Liver (tissue), 9 donors: Measurements from ENCODE around the gene CNTLN. TPM values are rescaled to one million over a fixed set of nuclear protein-coding genes. Genes with fewer than 3 reads are reported as not detected.
"Not testable (repeated sequence)": the region's sequence is repeated elsewhere in the genome, so short reads cannot be mapped to it uniquely, and the experiment has no call there.

ENCODE experiments used
- DNase-seq: peaks from one replicate; pipeline ENCODE4 v3.0.0-alpha.2; 2017; ENCODE audit warnings: low spot score
- H3K27ac ChIP-seq, 2 donors: one replicate each; pipeline ENCODE4 v1.7.0; 2013; ENCODE audit warnings: inconsistent platforms in 2 of 2, low read length in 2 of 2, control low read depth in 1 of 2, low read depth in 1 of 2, mild to moderate bottlenecking in 1 of 2
- H3K27me3 ChIP-seq, 4 donors: one replicate each; pipeline versions ENCODE4 v1.6.1 to v1.7.0; 2013; ENCODE audit warnings: low read length in 3 of 4, inconsistent platforms in 1 of 4, mild to moderate bottlenecking in 1 of 4, moderate library complexity in 1 of 4; ENCODE audit not compliant: control insufficient read depth in 4 of 4, insufficient read depth in 4 of 4
- H3K36me3 ChIP-seq, 4 donors: one replicate each; pipeline versions ENCODE4 v1.6.1 to v1.7.0; 2013; ENCODE audit warnings: low read length in 3 of 4, mild to moderate bottlenecking in 3 of 4, low read depth in 1 of 4, moderate library complexity in 1 of 4; ENCODE audit not compliant: control insufficient read depth in 4 of 4, insufficient read depth in 3 of 4
- H3K4me1 ChIP-seq, 4 donors: one replicate each; pipeline versions ENCODE4 v1.6.1 to v1.7.0; 2013; ENCODE audit warnings: low read length in 3 of 4, mild to moderate bottlenecking in 3 of 4, moderate library complexity in 1 of 4; ENCODE audit not compliant: control insufficient read depth in 4 of 4, insufficient read depth in 4 of 4
- H3K4me3 ChIP-seq, 3 donors: one replicate each; pipeline versions ENCODE4 v1.6.1 to v1.7.0; 2013; ENCODE audit warnings: low read length in 3 of 3, control low read depth in 1 of 3, low read depth in 1 of 3, mild to moderate bottlenecking in 1 of 3
- H3K9ac ChIP-seq, 2 donors: one replicate each; pipeline ENCODE4 v1.7.0; 2013; ENCODE audit warnings: low read length in 2 of 2, mild to moderate bottlenecking in 2 of 2, moderate library complexity in 2 of 2, control low read depth in 1 of 2, low read depth in 1 of 2
- H3K9me3 ChIP-seq, 4 donors: one replicate each; pipeline versions ENCODE4 v1.6.1 to v1.7.0; 2013; ENCODE audit warnings: low read length in 3 of 4; ENCODE audit not compliant: control insufficient read depth in 4 of 4
- EGR1 ChIP-seq, 2 donors: IDR thresholded peaks; 2 replicates each; pipeline ENCODE4 v1.6.1; 2016 to 2018; ENCODE audit warnings: antibody characterized with exemption in 2 of 2, low read depth in 2 of 2
- FOXA1 ChIP-seq: IDR thresholded peaks from 2 replicates; pipeline ENCODE4 v1.6.1; 2016; ENCODE audit warnings: antibody characterized with exemption
- FOXA2 ChIP-seq: IDR thresholded peaks from 2 replicates; pipeline ENCODE4 v1.6.1; 2016; ENCODE audit warnings: antibody characterized with exemption
- GABPA ChIP-seq, 2 donors: IDR thresholded peaks in 1 of 2; conservative IDR thresholded peaks in 1 of 2; 2 replicates each; pipeline ENCODE4 v1.6.1; 2016; ENCODE audit warnings: antibody characterized with exemption in 2 of 2, mild to moderate bottlenecking in 1 of 2, moderate library complexity in 1 of 2
- HNF4A ChIP-seq, 2 donors: conservative IDR thresholded peaks; 2 replicates each; pipeline ENCODE4 v1.6.1; 2016; ENCODE audit warnings: antibody characterized with exemption in 2 of 2, mild to moderate bottlenecking in 2 of 2
- HNF4G ChIP-seq: IDR thresholded peaks from 2 replicates; pipeline ENCODE4 v1.6.1; 2016; ENCODE audit warnings: antibody characterized with exemption
- JUND ChIP-seq, 2 donors: IDR thresholded peaks; 2 replicates each; pipeline ENCODE4 v1.6.1; 2016; ENCODE audit warnings: antibody characterized with exemption in 2 of 2
- NR2F2 ChIP-seq: IDR thresholded peaks from 2 replicates; pipeline ENCODE4 v1.6.1; 2016; ENCODE audit warnings: antibody characterized with exemption
- RAD21 ChIP-seq, 2 donors: IDR thresholded peaks; 2 replicates each; pipeline ENCODE4 v1.6.1; 2016; ENCODE audit warnings: antibody characterized with exemption in 2 of 2, mild to moderate bottlenecking in 2 of 2
- REST ChIP-seq: IDR thresholded peaks from 2 replicates; pipeline ENCODE4 v1.6.1; 2016; ENCODE audit warnings: antibody characterized with exemption, mild to moderate bottlenecking
- RXRA ChIP-seq, 2 donors: IDR thresholded peaks; 2 replicates each; pipeline ENCODE4 v1.6.1; 2017 to 2018; ENCODE audit warnings: antibody characterized with exemption in 2 of 2, mild to moderate bottlenecking in 1 of 2
- SP1 ChIP-seq: IDR thresholded peaks from 2 replicates; pipeline ENCODE4 v1.6.1; 2018; ENCODE audit warnings: antibody characterized with exemption, mild to moderate bottlenecking
- TAF1 ChIP-seq: conservative IDR thresholded peaks from 2 replicates; pipeline ENCODE4 v1.6.1; 2016; ENCODE audit warnings: antibody characterized with exemption, mild to moderate bottlenecking
- YY1 ChIP-seq: IDR thresholded peaks from 2 replicates; pipeline ENCODE4 v1.6.1; 2016; ENCODE audit warnings: antibody characterized with exemption, mild to moderate bottlenecking
- ZBTB33 ChIP-seq: IDR thresholded peaks from 2 replicates; pipeline ENCODE4 v1.6.1; 2016; ENCODE audit warnings: antibody characterized with exemption
- WGBS: extraction: QIAGEN DNeasy Blood & Tissue Kit; methylation state at CpG from one replicate; pipeline ENCODE4 v1.1.7; 2013; 5-methylcytosine and 5-hydroxymethylcytosine counted together
- polyA plus RNA-seq, 2 donors: library from polyadenylated mRNA; stranded (reverse) in 1 of 2; unstranded in 1 of 2; fragments of 200-250 nt in 1 of 2; fragments of >200 nt in 1 of 2; fragmentation: Nextera tagmentation in 1 of 2; extraction: Ambion mirVana in 1 of 2; gene quantifications; one replicate each; pipeline versions ENCODE4 v1.2.1 to v1.2.3, GENCODE V29; 2013 to 2015
- total RNA-seq, 2 donors: library from RNA; depleted of rRNA; stranded (reverse); fragments of >200 nt; gene quantifications; one replicate each; pipeline ENCODE4 v1.2.3, GENCODE V29; 2014
- TF ChIP-seq, protein P1 (sequence below): IDR thresholded peaks from 2 replicates; pipeline ENCODE4 v1.6.1; 2016; ENCODE audit warnings: antibody characterized with exemption
- TF ChIP-seq, protein P2 (sequence below): fragments of 150-350 bp; IDR thresholded peaks from 2 replicates; pipeline ENCODE4 v1.5.1; 2017; ENCODE audit warnings: improper control_type of control experiment, low read depth, low read length; ENCODE audit not compliant: missing input control
- donor health status: healthy.
- donor health status: healthy.
- donor health status: healthy.
- donor health status: healthy.
- donor health status: healthy.

CNTLN gene
- total and polyA plus RNA-seq, 4 donors = 2.8 to 31.4 (median 11.0) TPM

DNA sequence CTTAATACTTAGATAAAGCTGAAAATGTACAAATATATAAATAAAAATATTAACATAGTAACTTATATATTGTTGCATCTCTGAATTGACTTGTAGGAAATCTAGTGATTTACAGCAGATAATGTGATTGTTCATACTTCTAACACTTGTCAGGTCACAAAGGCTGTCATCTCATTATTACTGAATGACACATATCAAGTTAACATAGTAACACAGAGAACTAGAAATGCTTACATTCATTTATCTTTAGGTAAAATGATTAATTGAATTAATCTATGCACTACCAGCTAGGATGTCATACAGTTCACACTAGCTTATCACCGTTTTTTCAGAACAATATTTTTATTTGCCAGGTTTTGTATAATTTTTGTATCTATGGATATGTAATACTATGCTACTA, 254.2 kb downstream of the CNTLN start:
- H3K27me3 ChIP-seq = no peaks in the 10 kb centered on the region
- 0% methylated on average over 1 of the region's 1 CpG for WGBS
- no peaks in the 10 kb centered on the region for H3K9me3 ChIP-seq
- H3K36me3 ChIP-seq = peaks cover 0 to 2% (median 0%) of the 10 kb centered on the region in 4 donors
- no peak for DNase-seq
- no peak overlapping the region for H3K27ac ChIP-seq
- no peaks in the 10 kb centered on the region for H3K4me1 ChIP-seq
- no peak overlapping the region for H3K9ac ChIP-seq
- TF ChIP-seq RAD21 (IDR thresholded peaks at IDR 0.05) = no peak
- no peak for TF ChIP-seq HNF4A (conservative IDR thresholded peaks at IDR 0.05)
- TF ChIP-seq, protein P1, sequence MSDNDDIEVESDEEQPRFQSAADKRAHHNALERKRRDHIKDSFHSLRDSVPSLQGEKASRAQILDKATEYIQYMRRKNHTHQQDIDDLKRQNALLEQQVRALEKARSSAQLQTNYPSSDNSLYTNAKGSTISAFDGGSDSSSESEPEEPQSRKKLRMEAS = no peak
- no peak for TF ChIP-seq ZBTB33
- TF ChIP-seq HNF4G = no peak
- TF ChIP-seq FOXA1 = no peak
- no peak for TF ChIP-seq YY1
- no peak for TF ChIP-seq SP1
- no peak for TF ChIP-seq TAF1
- TF ChIP-seq NR2F2 = no peak
- no peak for TF ChIP-seq GABPA (IDR thresholded peaks at IDR 0.05 in 1 of 2, conservative IDR thresholded peaks at IDR 0.05 in 1 of 2)
- no peak overlapping the region for H3K4me3 ChIP-seq

DNA sequence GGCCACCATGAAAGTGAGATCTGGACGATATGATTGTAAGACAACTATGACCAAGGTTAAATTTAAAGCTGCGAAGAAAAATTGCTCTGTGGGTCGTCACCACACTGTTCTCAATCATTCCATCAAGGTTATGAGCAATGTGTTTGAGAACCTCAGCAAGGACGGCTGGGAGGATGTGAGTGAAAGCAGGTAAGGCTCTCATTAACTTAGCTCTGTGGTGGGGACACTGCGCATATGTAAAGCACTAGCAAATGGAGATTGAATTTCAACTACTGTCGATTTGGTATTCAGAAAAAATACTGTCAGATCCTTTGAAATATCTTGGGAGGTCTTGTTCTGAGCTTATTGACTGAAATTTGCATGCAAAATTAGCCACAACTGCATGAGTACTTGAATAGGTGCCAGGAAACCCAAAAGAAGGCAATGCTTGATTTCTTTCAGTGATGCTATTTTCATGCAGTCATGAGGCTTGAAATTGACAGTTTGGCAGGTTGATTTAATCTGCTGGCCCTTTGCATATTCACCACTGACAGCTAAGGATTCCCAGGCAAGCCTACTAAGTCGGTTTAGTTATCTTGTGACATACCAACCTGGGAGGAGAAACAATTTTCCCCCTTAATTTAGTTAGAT, 260.2 kb downstream of the CNTLN start:
- Histone ChIP-seq H3K4me3 (no peak overlapping the region), H3K9me3 (no peaks in the 10 kb centered on the region), H3K9ac (no peak overlapping the region), H3K27ac (no peak overlapping the region), H3K27me3 (no peaks in the 10 kb centered on the region), H3K4me1 (peaks cover 2 to 10% (median 4%) of the 10 kb centered on the region in 4 donors), H3K36me3 (peaks cover 0 to 3% (median 2%) of the 10 kb centered on the region in 4 donors)
- TF ChIP-seq RXRA (IDR thresholded peaks at IDR 0.05) (no peak), FOXA1 (no peak), TAF1 (no peak), HNF4A (conservative IDR thresholded peaks at IDR 0.05) (no peak), REST (no peak), FOXA2 (no peak), HNF4G (no peak), RAD21 (IDR thresholded peaks at IDR 0.05) (no peak), SP1 (no peak), YY1 (no peak), ZBTB33 (no peak), JUND (IDR thresholded peaks at IDR 0.05) (no peak), EGR1 (IDR thresholded peaks at IDR 0.05; ENCODE audit: low read depth in 2 of 2) (no peak), GABPA (IDR thresholded peaks at IDR 0.05 in 1 of 2, conservative IDR thresholded peaks at IDR 0.05 in 1 of 2) (no peak), NR2F2 (no peak)
- TF ChIP-seq, protein P2, sequence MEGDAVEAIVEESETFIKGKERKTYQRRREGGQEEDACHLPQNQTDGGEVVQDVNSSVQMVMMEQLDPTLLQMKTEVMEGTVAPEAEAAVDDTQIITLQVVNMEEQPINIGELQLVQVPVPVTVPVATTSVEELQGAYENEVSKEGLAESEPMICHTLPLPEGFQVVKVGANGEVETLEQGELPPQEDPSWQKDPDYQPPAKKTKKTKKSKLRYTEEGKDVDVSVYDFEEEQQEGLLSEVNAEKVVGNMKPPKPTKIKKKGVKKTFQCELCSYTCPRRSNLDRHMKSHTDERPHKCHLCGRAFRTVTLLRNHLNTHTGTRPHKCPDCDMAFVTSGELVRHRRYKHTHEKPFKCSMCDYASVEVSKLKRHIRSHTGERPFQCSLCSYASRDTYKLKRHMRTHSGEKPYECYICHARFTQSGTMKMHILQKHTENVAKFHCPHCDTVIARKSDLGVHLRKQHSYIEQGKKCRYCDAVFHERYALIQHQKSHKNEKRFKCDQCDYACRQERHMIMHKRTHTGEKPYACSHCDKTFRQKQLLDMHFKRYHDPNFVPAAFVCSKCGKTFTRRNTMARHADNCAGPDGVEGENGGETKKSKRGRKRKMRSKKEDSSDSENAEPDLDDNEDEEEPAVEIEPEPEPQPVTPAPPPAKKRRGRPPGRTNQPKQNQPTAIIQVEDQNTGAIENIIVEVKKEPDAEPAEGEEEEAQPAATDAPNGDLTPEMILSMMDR = no peak
- WGBS = 72% methylated on average over 7 of the region's 7 CpGs
- no peak for DNase-seq

DNA sequence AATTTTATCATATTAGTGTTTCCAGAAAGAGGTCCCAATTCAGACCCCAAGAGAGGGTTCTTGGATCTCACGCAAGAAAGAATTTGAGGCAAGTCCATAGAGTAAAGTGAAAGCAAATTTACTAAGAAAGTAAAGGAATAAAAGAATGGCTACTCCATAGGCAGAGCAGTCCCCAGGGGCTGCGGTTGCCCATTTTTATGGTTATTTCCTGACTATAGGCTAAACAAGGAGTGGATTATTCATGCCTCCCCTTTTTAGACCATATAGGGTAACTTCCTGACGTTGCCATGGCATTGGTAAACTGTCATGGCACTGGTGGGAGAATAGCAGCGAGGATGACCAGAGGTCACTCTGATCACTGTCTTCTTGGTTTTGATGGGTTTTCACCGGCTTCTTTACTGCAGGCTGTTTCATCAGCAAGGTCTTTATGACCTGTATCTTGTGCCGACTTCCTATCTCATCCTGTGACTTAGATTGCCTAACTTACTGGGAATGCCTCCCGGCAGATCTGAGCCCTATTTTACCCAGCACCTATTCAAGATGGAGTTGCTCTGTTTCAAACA, 262.4 kb downstream of the CNTLN start:
- H3K4me3 ChIP-seq, H3K27me3 ChIP-seq, H3K9ac ChIP-seq, H3K27ac ChIP-seq, H3K36me3 ChIP-seq, H3K9me3 ChIP-seq, DNase-seq: not testable (repeated sequence)
- H3K4me1 ChIP-seq = peaks cover 2 to 10% (median 4%) of the 10 kb centered on the region in 4 donors
- 84% methylated on average over 7 of the region's 7 CpGs for WGBS
